Keratinocyte (primary cell): ENCODE measurements around the gene SLC2A9. TPM values are rescaled to one million over a fixed set of nuclear protein-coding genes. Genes with fewer than 3 reads are reported as not detected.

Experiments
- DNase-seq: peaks from one replicate; pipeline ENCODE4 v3.0.0-alpha.2; 2011; ENCODE audit warnings: low read depth, missing footprints, low spot score
- FAIRE-seq: peaks from 2 replicates; lab custom pipeline; 2011; peaks lifted over from hg19 to GRCh38; lab: Jason Lieb, UNC
- H2AFZ ChIP-seq: 2 replicates; pipeline ENCODE4 v1.6.0; 2012; ENCODE audit warnings: low read length, control low read depth, inconsistent platforms; ENCODE audit not compliant: control insufficient read depth
- H3K27ac ChIP-seq: 2 replicates; pipeline ENCODE4 v1.5.1; 2011; ENCODE audit warnings: low read length; ENCODE audit not compliant: control insufficient read depth, insufficient read depth
- H3K27me3 ChIP-seq: 3 replicates; pipeline ENCODE4 v1.6.0; 2011; ENCODE audit warnings: low read length; ENCODE audit not compliant: control insufficient read depth, insufficient read depth; ENCODE audit errors: extremely low read depth
- H3K36me3 ChIP-seq, 2 experiments: 2 replicates in 1 of 2; 3 replicates in 1 of 2; pipeline ENCODE4 v1.5.1; 2011; ENCODE audit warnings: low read length in 2 of 2, mild to moderate bottlenecking in 1 of 2; ENCODE audit not compliant: control insufficient read depth in 2 of 2, insufficient read depth in 2 of 2; ENCODE audit errors: extremely low read depth in 1 of 2
- H3K4me1 ChIP-seq: 3 replicates; pipeline ENCODE4 v1.5.1; 2011; ENCODE audit warnings: low read length; ENCODE audit not compliant: control insufficient read depth, insufficient read depth; ENCODE audit errors: extremely low read depth
- H3K4me2 ChIP-seq: 3 replicates; pipeline ENCODE4 v1.6.0; 2011; ENCODE audit warnings: low read depth, low read length; ENCODE audit not compliant: control insufficient read depth, insufficient read depth; ENCODE audit errors: extremely low read depth
- H3K4me3 ChIP-seq, 3 experiments: fragments of 200-600 bp in 1 of 3; sonication (generic) in 1 of 3; 2 replicates in 2 of 3; 3 replicates in 1 of 3; pipeline ENCODE4 v1.5.1; 2011 to 2016; ENCODE audit warnings: low read length in 3 of 3, mild to moderate bottlenecking in 3 of 3, control low read depth in 2 of 3, inconsistent platforms in 1 of 3, low read depth in 1 of 3, mixed read lengths in 1 of 3, mixed run types in 1 of 3, moderate library complexity in 1 of 3; ENCODE audit not compliant: control insufficient read depth in 2 of 3, insufficient read depth in 2 of 3; ENCODE audit errors: extremely low read depth in 1 of 3
- H3K79me2 ChIP-seq: 2 replicates; pipeline ENCODE4 v1.6.0; 2012; ENCODE audit warnings: low read length; ENCODE audit not compliant: control insufficient read depth, insufficient read depth
- H3K9ac ChIP-seq: 3 replicates; pipeline ENCODE4 v1.6.0; 2011; ENCODE audit warnings: low read length; ENCODE audit not compliant: control insufficient read depth, insufficient read depth; ENCODE audit errors: extremely low read depth
- H3K9me1 ChIP-seq: 3 replicates; pipeline ENCODE4 v1.6.0; 2011; ENCODE audit warnings: low read length; ENCODE audit not compliant: control insufficient read depth, insufficient read depth; ENCODE audit errors: extremely low read depth
- H3K9me3 ChIP-seq: 2 replicates; pipeline ENCODE4 v1.5.1; 2012; ENCODE audit warnings: low read depth, low read length; ENCODE audit not compliant: control insufficient read depth
- H4K20me1 ChIP-seq: 3 replicates; pipeline ENCODE4 v1.6.0; 2011; ENCODE audit warnings: low read length; ENCODE audit not compliant: control insufficient read depth, insufficient read depth; ENCODE audit errors: extremely low read depth
- CTCF ChIP-seq, 3 experiments: IDR thresholded peaks in 1 of 3; conservative IDR thresholded peaks in 1 of 3; optimal IDR thresholded peaks in 1 of 3; 2 replicates in 2 of 3; 3 replicates in 1 of 3; pipeline versions ENCODE3 to v1.5.1; 2011; ENCODE audit warnings: low read length in 3 of 3, mild to moderate bottlenecking in 3 of 3, moderate library complexity in 2 of 3, control low read depth in 1 of 3, inconsistent platforms in 1 of 3; ENCODE audit not compliant: insufficient read depth in 2 of 3; ENCODE audit errors: extremely low read depth in 1 of 3
- EZH2 ChIP-seq: IDR thresholded peaks from one replicate; pipeline ENCODE4 v1.6.1; 2012; ENCODE audit warnings: inconsistent platforms, mild to moderate bottlenecking, low read length, moderate library complexity
- dilution Hi-C: fragments of 300-500 bp; cut with MboI; formaldehyde crosslinking; loops from one replicate; pipeline ENCODE4 v1.7.0; 2020; ENCODE audit warnings: low sequenced_read_pairs; ENCODE audit not compliant: extremely low pct_ligation_motif_present
- polyA plus RNA-seq, 5 experiments: library from polyadenylated mRNA; depleted of rRNA in 3 of 5; stranded (reverse) in 3 of 5; stranded (forward) in 1 of 5; unstranded in 1 of 5; fragments of >200 nt; gene quantifications; 1 replicate in 1 of 5; 2 replicates in 3 of 5; 3 replicates in 1 of 5; pipeline versions ENCODE4 v1.2.1 to v1.2.3, GENCODE V29; 2011 to 2012; ENCODE audit warnings: missing spikeins in 2 of 5, low read depth in 1 of 5, low replicate concordance in 1 of 5

The SLC2A9 gene
- polyA plus RNA-seq, 1 donor (not counting 4 experiments of a cell fraction or from before 2014, with no cell fraction given), result 37.3 TPM

GRCh38 chr4:9861561-9861960 lies 159.7 kb downstream of the SLC2A9 start:
- Histone ChIP-seq H4K20me1 (no peaks in the 10 kb centered on the region), H3K9me3 (no peaks in the 10 kb centered on the region), H3K27me3 (no peaks in the 10 kb centered on the region), H3K79me2 (no peaks in the 10 kb centered on the region), H3K9me1 (no peaks in the 10 kb centered on the region), H3K4me2 (no peak overlapping the region), H3K4me1 (no peaks in the 10 kb centered on the region), H3K4me3 (no peak overlapping the region), H3K9ac (no peak overlapping the region), H2AFZ (no peak overlapping the region), H3K36me3 (peaks cover 11 to 13% of the 10 kb centered on the region in 2 experiments), H3K27ac (no peak overlapping the region)
- dilution Hi-C loops, result no loop called here
- no peak for DNase-seq
- no peak for FAIRE-seq
- no peak for TF ChIP-seq EZH2
- TF ChIP-seq CTCF (optimal IDR thresholded peaks at IDR 0.05 in 1 of 3, IDR thresholded peaks at IDR 0.05 in 1 of 3, conservative IDR thresholded peaks at IDR 0.05 in 1 of 3; ENCODE audit: extremely low read depth in 1 of 3, insufficient read depth in 2 of 3, low read length in 3 of 3), result no peak

GRCh38 chr4:9859810-9860209 lies 161.5 kb downstream of the SLC2A9 start:
- Histone ChIP-seq H3K9ac (no peak overlapping the region), H3K9me3 (no peaks in the 10 kb centered on the region), H3K27me3 (no peaks in the 10 kb centered on the region), H3K79me2 (no peaks in the 10 kb centered on the region), H3K36me3 (peaks cover 8 to 9% of the 10 kb centered on the region in 2 experiments), H3K27ac (no peak overlapping the region), H3K9me1 (no peaks in the 10 kb centered on the region), H3K4me2 (no peak overlapping the region), H2AFZ (no peak overlapping the region), H4K20me1 (no peaks in the 10 kb centered on the region), H3K4me3 (no peak overlapping the region), H3K4me1 (no peaks in the 10 kb centered on the region)
- DNase-seq (no peak), FAIRE-seq (no peak)
- TF ChIP-seq EZH2 (no peak), CTCF (optimal IDR thresholded peaks at IDR 0.05 in 1 of 3, IDR thresholded peaks at IDR 0.05 in 1 of 3, conservative IDR thresholded peaks at IDR 0.05 in 1 of 3; ENCODE audit: extremely low read depth in 1 of 3, insufficient read depth in 2 of 3, low read length in 3 of 3) (no peak)
- dilution Hi-C loops, result no loop called here
